ENCODE measurements around the gene FDXACB1.

DNA sequence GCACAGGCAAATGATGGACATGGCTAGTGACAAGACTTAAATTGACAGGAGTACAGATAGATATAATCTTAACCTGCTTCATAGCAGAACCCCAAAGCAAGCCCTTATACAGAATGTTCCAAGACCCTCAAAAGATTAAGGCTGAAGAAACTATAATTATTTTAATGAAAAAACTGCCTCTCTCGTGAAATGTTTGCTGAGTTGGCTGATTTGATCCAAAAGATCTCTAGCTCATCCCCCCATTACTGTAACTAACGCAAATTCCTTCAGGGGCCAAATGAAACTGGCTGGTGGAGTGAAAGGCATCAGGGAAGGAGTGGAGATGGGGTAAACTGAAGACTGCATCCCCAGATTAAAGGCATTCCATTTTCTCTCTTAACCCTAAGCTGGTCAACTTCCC, 26.9 kb downstream of the FDXACB1 start:
- no peak for TF ChIP-seq POLR2A (IDR thresholded peaks at IDR 0.05)
- TF ChIP-seq EP300 (IDR thresholded peaks at IDR 0.05): no peak
- TF ChIP-seq, protein P1, sequence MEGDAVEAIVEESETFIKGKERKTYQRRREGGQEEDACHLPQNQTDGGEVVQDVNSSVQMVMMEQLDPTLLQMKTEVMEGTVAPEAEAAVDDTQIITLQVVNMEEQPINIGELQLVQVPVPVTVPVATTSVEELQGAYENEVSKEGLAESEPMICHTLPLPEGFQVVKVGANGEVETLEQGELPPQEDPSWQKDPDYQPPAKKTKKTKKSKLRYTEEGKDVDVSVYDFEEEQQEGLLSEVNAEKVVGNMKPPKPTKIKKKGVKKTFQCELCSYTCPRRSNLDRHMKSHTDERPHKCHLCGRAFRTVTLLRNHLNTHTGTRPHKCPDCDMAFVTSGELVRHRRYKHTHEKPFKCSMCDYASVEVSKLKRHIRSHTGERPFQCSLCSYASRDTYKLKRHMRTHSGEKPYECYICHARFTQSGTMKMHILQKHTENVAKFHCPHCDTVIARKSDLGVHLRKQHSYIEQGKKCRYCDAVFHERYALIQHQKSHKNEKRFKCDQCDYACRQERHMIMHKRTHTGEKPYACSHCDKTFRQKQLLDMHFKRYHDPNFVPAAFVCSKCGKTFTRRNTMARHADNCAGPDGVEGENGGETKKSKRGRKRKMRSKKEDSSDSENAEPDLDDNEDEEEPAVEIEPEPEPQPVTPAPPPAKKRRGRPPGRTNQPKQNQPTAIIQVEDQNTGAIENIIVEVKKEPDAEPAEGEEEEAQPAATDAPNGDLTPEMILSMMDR (IDR thresholded peaks at IDR 0.05): no peak
